H9 (cell line): ENCODE data around the gene VWA3A. TPM values are rescaled to one million over a fixed set of nuclear protein-coding genes. Genes with fewer than 3 reads are reported as not detected.
A peak's percentile ranks its signal among the peaks of the same experiment; 100 is the strongest.

Experiments
- DNase-seq: peaks from one replicate; pipeline ENCODE4 v3.0.0-alpha.2; 2017
- H2AFZ ChIP-seq: one replicate; pipeline ENCODE4 v1.6.1; 2013; ENCODE audit warnings: mild to moderate bottlenecking, low read length, control low read depth, moderate library complexity
- H2AK5ac ChIP-seq: 2 replicates; pipeline ENCODE4 v1.6.1; 2013; ENCODE audit warnings: low read length, control low read depth, mixed read lengths; ENCODE audit not compliant: insufficient read length
- H2BK120ac ChIP-seq: one replicate; pipeline ENCODE4 v1.6.1; 2013; ENCODE audit warnings: low read depth, mild to moderate bottlenecking, low read length, control low read depth, inconsistent platforms; ENCODE audit not compliant: poor library complexity, severe bottlenecking
- H2BK12ac ChIP-seq: 2 replicates; pipeline ENCODE4 v1.6.1; 2013; ENCODE audit warnings: low read length, control low read depth, mixed read lengths, low read depth; ENCODE audit not compliant: insufficient read length
- H2BK15ac ChIP-seq: 2 replicates; pipeline ENCODE4 v1.6.1; 2013; ENCODE audit warnings: low read depth, low read length, control low read depth
- H2BK20ac ChIP-seq: one replicate; pipeline ENCODE4 v1.6.1; 2013; ENCODE audit warnings: low read depth, mild to moderate bottlenecking, low read length, control low read depth, inconsistent platforms; ENCODE audit not compliant: poor library complexity, severe bottlenecking
- H2BK5ac ChIP-seq: 2 replicates; pipeline ENCODE4 v1.6.1; 2013; ENCODE audit warnings: low read length, control low read depth, mixed read lengths; ENCODE audit not compliant: insufficient read length
- H3K14ac ChIP-seq: 2 replicates; pipeline ENCODE4 v1.6.1; 2013; ENCODE audit warnings: low read length, control low read depth; ENCODE audit not compliant: insufficient read depth
- H3K18ac ChIP-seq: 2 replicates; pipeline ENCODE4 v1.6.1; 2013; ENCODE audit warnings: low read depth, mild to moderate bottlenecking, mixed read lengths, low read length, control low read depth; ENCODE audit not compliant: insufficient read length
- H3K23ac ChIP-seq: 2 replicates; pipeline ENCODE4 v1.6.1; 2013; ENCODE audit warnings: low read length, control low read depth, mixed read lengths, low read depth; ENCODE audit not compliant: insufficient read length
- H3K23me2 ChIP-seq: 2 replicates; pipeline ENCODE4 v1.6.1; 2013; ENCODE audit warnings: low read depth, mild to moderate bottlenecking, mixed read lengths, low read length, control low read depth; ENCODE audit not compliant: insufficient read length, poor library complexity, severe bottlenecking
- H3K27ac ChIP-seq: 2 replicates; pipeline ENCODE4 v1.5.1; 2013; ENCODE audit warnings: low read length, control low read depth, mixed read lengths, low read depth; ENCODE audit not compliant: insufficient read length
- H3K27me3 ChIP-seq: 2 replicates; pipeline ENCODE4 v1.6.1; 2013; ENCODE audit warnings: low read length, control low read depth, inconsistent platforms; ENCODE audit not compliant: insufficient read depth
- H3K4ac ChIP-seq: 2 replicates; pipeline ENCODE4 v1.6.1; 2013; ENCODE audit warnings: low read depth, mild to moderate bottlenecking, control low read depth, inconsistent platforms, low read length, moderate library complexity
- H3K4me1 ChIP-seq: 2 replicates; pipeline ENCODE4 v1.6.1; 2013; ENCODE audit warnings: low read length, control low read depth, inconsistent platforms; ENCODE audit not compliant: insufficient read depth
- H3K4me2 ChIP-seq: 2 replicates; pipeline ENCODE4 v1.6.1; 2013; ENCODE audit warnings: low read length, control low read depth, mixed read lengths; ENCODE audit not compliant: insufficient read length, insufficient read depth
- H3K56ac ChIP-seq: 2 replicates; pipeline ENCODE4 v1.6.1; 2013; ENCODE audit warnings: low read depth, mild to moderate bottlenecking, mixed read lengths, low read length, control low read depth; ENCODE audit not compliant: insufficient read length
- H3K79me1 ChIP-seq: 2 replicates; pipeline ENCODE4 v1.6.1; 2013; ENCODE audit warnings: low read depth, mild to moderate bottlenecking, moderate library complexity, low read length, control low read depth, inconsistent platforms; ENCODE audit not compliant: insufficient read depth, poor library complexity, severe bottlenecking
- H3K79me2 ChIP-seq: 2 replicates; pipeline ENCODE4 v1.6.1; 2013; ENCODE audit warnings: low read length, control low read depth, inconsistent platforms; ENCODE audit not compliant: insufficient read depth
- H3K9ac ChIP-seq: 2 replicates; pipeline ENCODE4 v1.6.1; 2013; ENCODE audit warnings: low read length, control low read depth, mixed read lengths; ENCODE audit not compliant: insufficient read length; ENCODE audit errors: extremely low read depth
- H3K9me3 ChIP-seq: one replicate; pipeline ENCODE4 v1.6.1; 2013; ENCODE audit warnings: low read depth, low read length, inconsistent platforms; ENCODE audit not compliant: control insufficient read depth
- H3T11ph ChIP-seq: one replicate; pipeline ENCODE4 v1.6.1; 2013; ENCODE audit warnings: mild to moderate bottlenecking, low read length, control low read depth, inconsistent platforms
- H4K20me1 ChIP-seq: one replicate; pipeline ENCODE4 v1.6.1; 2013; ENCODE audit not compliant: control insufficient read depth, insufficient read length, insufficient read depth
- H4K5ac ChIP-seq: 2 replicates; pipeline ENCODE4 v1.6.1; 2013; ENCODE audit warnings: low read depth, mild to moderate bottlenecking, mixed read lengths, low read length, control low read depth; ENCODE audit not compliant: insufficient read length
- H4K8ac ChIP-seq: replicated peaks from 2 replicates; pipeline ENCODE4 v1.6.1; 2013; ENCODE audit warnings: low read length, control low read depth, mixed read lengths, low read depth; ENCODE audit not compliant: insufficient read length
- H4K91ac ChIP-seq: 2 replicates; pipeline ENCODE4 v1.6.1; 2013; ENCODE audit warnings: low read depth, mild to moderate bottlenecking, moderate library complexity, mixed read lengths, low read length, control low read depth; ENCODE audit not compliant: insufficient read length
- H3K27ac Mint-ChIP-seq, 3 experiments: 2 replicates in 2 of 3; 3 replicates in 1 of 3; pipeline ENCODE4 v1.8.0; 2020 to 2021; ENCODE audit warnings: mixed read lengths in 3 of 3, mild to moderate bottlenecking in 1 of 3, moderate library complexity in 1 of 3
- H3K27me3 Mint-ChIP-seq: 2 replicates; pipeline ENCODE4 v1.8.0; 2021; ENCODE audit warnings: low read depth, mild to moderate bottlenecking, moderate library complexity, mixed read lengths
- H3K36me3 Mint-ChIP-seq, 3 experiments: 2 replicates in 2 of 3; 3 replicates in 1 of 3; pipeline ENCODE4 v1.8.0; 2020 to 2021; ENCODE audit warnings: low read depth in 3 of 3, mixed read lengths in 3 of 3; ENCODE audit not compliant: insufficient read depth in 1 of 3
- H3K4me1 Mint-ChIP-seq, 2 experiments: 2 replicates each; pipeline ENCODE4 v1.8.0; 2020; ENCODE audit warnings: mixed read lengths in 2 of 2
- H3K4me3 Mint-ChIP-seq, 2 experiments: 2 replicates in 1 of 2; 3 replicates in 1 of 2; pipeline ENCODE4 v1.8.0; 2020 to 2021; ENCODE audit warnings: mild to moderate bottlenecking in 2 of 2, mixed read lengths in 2 of 2, moderate library complexity in 1 of 2
- H3K9me3 Mint-ChIP-seq, 2 experiments: 2 replicates in 1 of 2; 3 replicates in 1 of 2; pipeline ENCODE4 v1.8.0; 2020; ENCODE audit warnings: mild to moderate bottlenecking in 2 of 2, mixed read lengths in 2 of 2, moderate library complexity in 1 of 2
- CTCF ChIP-seq: fragments of 200-600 bp; sonication (generic); conservative IDR thresholded peaks from 3 replicates; pipeline ENCODE4 v1.8.0; 2021; ENCODE audit warnings: antibody characterized with exemption, mild to moderate bottlenecking
- WGBS: extraction: QIAGEN DNeasy Blood & Tissue Kit; methylation state at CpG from one replicate; pipeline ENCODE4 v1.1.7; 2013; ENCODE audit warnings: missing lambda C conversion rate, low lambda C conversion rate, mixed read lengths; ENCODE audit not compliant: insufficient read length; ENCODE audit errors: extremely low coverage; 5-methylcytosine and 5-hydroxymethylcytosine counted together
- total RNA-seq: library from RNA; stranded (reverse); gene quantifications from 2 replicates; pipeline ENCODE4 v1.2.1, GENCODE V29; 2021

Gene VWA3A
- total RNA-seq, 1 experiment from 2014 or later: not detected

- peak; percentile 63 for DNase-seq
- no peak overlapping the region for H4K91ac ChIP-seq
- no peak for TF ChIP-seq CTCF
- no peak overlapping the region for H3K56ac ChIP-seq
- no peak overlapping the region for H2BK15ac ChIP-seq
- H3K9me3 ChIP-seq: no peaks in the 10 kb centered on the region
- no peak overlapping the region for H4K5ac ChIP-seq
- H3K4me1 ChIP-seq: no peaks in the 10 kb centered on the region; the same call in 1 of the 2 replicates
- H3K27me3 ChIP-seq: no peaks in the 10 kb centered on the region
- H3K27me3 Mint-ChIP-seq: peaks cover 11% of the 10 kb centered on the region
- WGBS: no CpG with 5 or more reads among the region's 16 CpGs
- H3K27ac ChIP-seq: no peak overlapping the region
- no peaks in the 10 kb centered on the region for H3K79me2 ChIP-seq
- peaks cover 12% of the 10 kb centered on the region for H3K23me2 ChIP-seq
- no peaks in the 10 kb centered on the region for H4K20me1 ChIP-seq
- H2BK120ac ChIP-seq: no peak overlapping the region
- no peak overlapping the region for H2AK5ac ChIP-seq
- H2AFZ ChIP-seq: no peak overlapping the region
- H3K4me1 Mint-ChIP-seq: peaks cover 30 to 36% of the 10 kb centered on the region in 2 experiments
- peaks cover 0 to 2% (median 0%) of the 10 kb centered on the region in 3 experiments; a peak in 1 of 7 replicates for H3K36me3 Mint-ChIP-seq
- no peaks in the 10 kb centered on the region for H3K79me1 ChIP-seq
- no peak overlapping the region for H4K8ac ChIP-seq
- H3K4ac ChIP-seq: no peak overlapping the region
- no peak overlapping the region for H3K9ac ChIP-seq
- no peak overlapping the region for H3T11ph ChIP-seq
- no peak overlapping the region for H2BK20ac ChIP-seq
- H3K4me3 Mint-ChIP-seq: peak overlapping the region; percentile 84 to 92
- H2BK12ac ChIP-seq: no peak overlapping the region
- H3K4me2 ChIP-seq: peak overlapping the region; percentile 86
- peak overlapping the region in 2 of 3 experiments; percentile 66 to 91; a peak in 3 of 7 replicates for H3K27ac Mint-ChIP-seq
- H3K18ac ChIP-seq: no peak overlapping the region
- H3K23ac ChIP-seq: no peak overlapping the region
- H2BK5ac ChIP-seq: no peak overlapping the region
- H3K14ac ChIP-seq: no peak overlapping the region
- H3K9me3 Mint-ChIP-seq: peaks cover 3 to 4% of the 10 kb centered on the region in 2 experiments; a peak in 3 of 5 replicates
Measured at GRCh38 chr16:22192261-22193062, 100.1 kb downstream of the VWA3A start.
